SU-DHL-6 (cell line): ENCODE results near the gene NRL.

Source experiments
- H2AFZ ChIP-seq: fragments of 200-600 bp; sonication (generic); 2 replicates; pipeline ENCODE4 v1.6.1; 2014; ENCODE audit warnings: low read depth, mild to moderate bottlenecking, moderate library complexity, mixed read lengths, antibody characterized with exemption, low read length; ENCODE audit not compliant: severe bottlenecking
- H3F3A ChIP-seq: fragments of 200-600 bp; shearing (Covaris generic); 2 replicates; pipeline ENCODE4 v1.6.0; 2016; ENCODE audit warnings: antibody characterized with exemption, mild to moderate bottlenecking; ENCODE audit not compliant: insufficient read depth
- H3K27ac ChIP-seq: fragments of 200-600 bp; sonication (generic); 2 replicates; pipeline ENCODE4 v1.5.1; 2016; ENCODE audit warnings: low read depth, mild to moderate bottlenecking, low read length, moderate library complexity, mixed read lengths
- H3K27me3 ChIP-seq: fragments of 200-600 bp; sonication (generic), shearing (Covaris generic); 2 replicates; pipeline ENCODE4 v1.6.0; 2014; ENCODE audit warnings: mild to moderate bottlenecking, low read length
- H3K36me3 ChIP-seq: fragments of 200-600 bp; sonication (generic); 2 replicates; pipeline ENCODE4 v1.6.1; 2014; ENCODE audit warnings: mild to moderate bottlenecking, low read length, mixed read lengths
- H3K4me2 ChIP-seq: fragments of 300-600, 200-600 bp; shearing (Covaris generic), sonication (generic); 2 replicates; pipeline ENCODE4 v1.6.0; 2014; ENCODE audit warnings: low read length, low read depth, mild to moderate bottlenecking; ENCODE audit not compliant: poor library complexity, severe bottlenecking
- H3K4me3 ChIP-seq: fragments of 200-600 bp; sonication (generic); 2 replicates; pipeline ENCODE4 v1.5.1; 2014; ENCODE audit warnings: antibody characterized with exemption, low read length, mild to moderate bottlenecking, mixed read lengths; ENCODE audit not compliant: insufficient read depth, poor library complexity, severe bottlenecking
- H3K79me2 ChIP-seq: fragments of 200-600 bp; sonication (generic); 2 replicates; pipeline ENCODE4 v1.6.1; 2014; ENCODE audit warnings: mild to moderate bottlenecking, low read length, moderate library complexity; ENCODE audit not compliant: insufficient read depth
- H3K9ac ChIP-seq: fragments of 200-600 bp; sonication (generic); 2 replicates; pipeline ENCODE4 v1.7.0; 2014; ENCODE audit warnings: mild to moderate bottlenecking, low read length
- H3K9me2 ChIP-seq: fragments of 200-600 bp; sonication (generic); replicated peaks from 2 replicates; pipeline ENCODE4 v1.6.1; 2014; ENCODE audit warnings: low read length; ENCODE audit not compliant: insufficient read depth
- H3K9me3 ChIP-seq: fragments of 200-600 bp; sonication (generic); 2 replicates; pipeline ENCODE4 v1.6.1; 2014; ENCODE audit warnings: low read length, mixed read lengths; ENCODE audit not compliant: insufficient read depth
- H4K20me1 ChIP-seq: fragments of 200-600 bp; sonication (generic); 2 replicates; pipeline ENCODE4 v1.6.1; 2014; ENCODE audit warnings: low read depth, mild to moderate bottlenecking, antibody characterized with exemption, low read length, moderate library complexity, mixed read lengths
- CTCF ChIP-seq: fragments of 200-600 bp; sonication (generic); IDR thresholded peaks from one replicate; pipeline ENCODE4 v1.5.1; 2017; ENCODE audit warnings: antibody characterized with exemption, mild to moderate bottlenecking, low read length, moderate library complexity; ENCODE audit not compliant: insufficient read depth, poor library complexity, severe bottlenecking
- EZH2phosphoT487 ChIP-seq: fragments of 200-600 bp; sonication (generic), shearing (Covaris generic); conservative IDR thresholded peaks from 2 replicates; pipeline ENCODE4 v1.6.1; 2018; ENCODE audit warnings: mild to moderate bottlenecking, antibody characterized with exemption, low read length, moderate library complexity, mixed read lengths

The NRL gene

GRCh38 chr14:24123424-24124417, 9.0 kb upstream of the NRL start:
- no peak overlapping the region for H3K4me3 ChIP-seq
- no peak overlapping the region for H3K9ac ChIP-seq

GRCh38 chr14:24122898-24123297, 8.1 kb upstream of the NRL start:
- H3K4me2 ChIP-seq: no peak overlapping the region
- no peaks in the 10 kb centered on the region for H3K9me3 ChIP-seq
- no peaks in the 10 kb centered on the region for H4K20me1 ChIP-seq
- no peak overlapping the region for H2AFZ ChIP-seq
- no peaks in the 10 kb centered on the region for H3K27me3 ChIP-seq
- no peak overlapping the region for H3K4me3 ChIP-seq
- no peak overlapping the region for H3K9ac ChIP-seq
- TF ChIP-seq CTCF (no peak), EZH2phosphoT487 (no peak)
- H3K9me2 ChIP-seq: no peaks in the 10 kb centered on the region
- no peaks in the 10 kb centered on the region for H3K36me3 ChIP-seq
- H3F3A ChIP-seq: no peaks in the 10 kb centered on the region
- H3K79me2 ChIP-seq: no peaks in the 10 kb centered on the region
- H3K27ac ChIP-seq: no peak overlapping the region

More at GRCh38 chr14:24123424-24124417, 9.0 kb upstream of the NRL start:
- H3K36me3 ChIP-seq: no peaks in the 10 kb centered on the region
- no peak overlapping the region for H3K4me2 ChIP-seq
- no peaks in the 10 kb centered on the region for H4K20me1 ChIP-seq
- no peak overlapping the region for H3K27ac ChIP-seq
- H3K9me3 ChIP-seq: no peaks in the 10 kb centered on the region
- H2AFZ ChIP-seq: no peak overlapping the region
- no peak for TF ChIP-seq CTCF
- TF ChIP-seq EZH2phosphoT487: no peak
- no peaks in the 10 kb centered on the region for H3K27me3 ChIP-seq
- H3F3A ChIP-seq: no peaks in the 10 kb centered on the region; the same call in 1 of the 2 replicates
- H3K9me2 ChIP-seq: no peaks in the 10 kb centered on the region
- H3K79me2 ChIP-seq: no peaks in the 10 kb centered on the region

- no peaks in the 10 kb centered on the region for H4K20me1 ChIP-seq
- H3K27me3 ChIP-seq: no peaks in the 10 kb centered on the region
- H3K79me2 ChIP-seq: no peaks in the 10 kb centered on the region
- H3K9me3 ChIP-seq: no peaks in the 10 kb centered on the region
- no peaks in the 10 kb centered on the region for H3K9me2 ChIP-seq
- no peak overlapping the region for H3K4me3 ChIP-seq
- no peak overlapping the region for H3K4me2 ChIP-seq
- H3K27ac ChIP-seq: no peak overlapping the region
- TF ChIP-seq EZH2phosphoT487: no peak
- no peak for TF ChIP-seq CTCF
- no peak overlapping the region for H3K9ac ChIP-seq
- no peak overlapping the region for H2AFZ ChIP-seq
- no peaks in the 10 kb centered on the region for H3K36me3 ChIP-seq
- no peaks in the 10 kb centered on the region for H3F3A ChIP-seq
Observed at GRCh38 chr14:24122416-24122815, 7.7 kb upstream of the NRL start.
